Measurements from ENCODE around the gene DOK4.

Gene DOK4

DNA sequence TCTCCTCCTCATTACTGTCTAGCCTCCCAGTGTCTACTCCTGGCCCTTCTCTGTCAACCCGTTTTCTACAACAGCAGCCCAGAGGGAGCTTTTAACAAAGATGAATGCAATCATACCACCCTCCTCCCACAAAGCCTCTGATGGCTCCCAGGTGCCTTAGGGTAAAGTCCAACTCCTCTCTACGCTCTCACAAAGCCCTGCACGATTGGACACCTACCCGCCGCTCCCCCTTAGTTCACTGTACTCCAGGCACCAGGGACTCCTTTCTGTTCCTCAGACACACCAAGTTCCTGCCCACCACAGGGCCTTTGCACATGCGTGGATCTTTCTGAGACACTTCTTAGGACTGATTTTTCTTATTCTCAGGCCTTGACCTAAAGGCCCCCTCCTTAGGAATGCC, 32.6 kb upstream of the DOK4 start:
- no peak for DNase-seq

- DNase-seq = no peak
These were observed 32.2 kb upstream of the DOK4 start for GRCh38 chr16:57518520-57518919.

- DNase-seq = no peak
These were observed 31.4 kb upstream of the DOK4 start for GRCh38 chr16:57517397-57518367.

DNA sequence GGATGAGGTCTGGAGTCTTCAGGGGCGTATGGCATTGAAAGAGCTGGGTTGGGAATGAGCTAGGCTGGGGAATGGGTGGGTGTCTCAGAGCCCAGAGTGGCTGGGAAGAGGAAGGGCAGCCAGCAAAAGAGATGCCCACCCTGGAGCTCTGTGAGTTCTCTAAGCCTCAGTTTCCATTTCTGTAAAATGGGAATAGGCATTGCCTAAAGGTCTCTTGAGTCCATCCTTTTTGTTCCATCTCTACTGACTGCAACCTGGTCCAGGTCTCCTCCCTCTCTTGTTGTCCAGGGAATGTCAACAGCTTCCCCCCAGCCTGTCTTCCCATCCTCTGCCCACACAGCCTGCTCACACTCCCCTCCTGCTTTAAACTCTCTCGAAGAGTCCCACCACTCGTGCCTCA, 30.5 kb upstream of the DOK4 start:
- no peak for DNase-seq

DNA sequence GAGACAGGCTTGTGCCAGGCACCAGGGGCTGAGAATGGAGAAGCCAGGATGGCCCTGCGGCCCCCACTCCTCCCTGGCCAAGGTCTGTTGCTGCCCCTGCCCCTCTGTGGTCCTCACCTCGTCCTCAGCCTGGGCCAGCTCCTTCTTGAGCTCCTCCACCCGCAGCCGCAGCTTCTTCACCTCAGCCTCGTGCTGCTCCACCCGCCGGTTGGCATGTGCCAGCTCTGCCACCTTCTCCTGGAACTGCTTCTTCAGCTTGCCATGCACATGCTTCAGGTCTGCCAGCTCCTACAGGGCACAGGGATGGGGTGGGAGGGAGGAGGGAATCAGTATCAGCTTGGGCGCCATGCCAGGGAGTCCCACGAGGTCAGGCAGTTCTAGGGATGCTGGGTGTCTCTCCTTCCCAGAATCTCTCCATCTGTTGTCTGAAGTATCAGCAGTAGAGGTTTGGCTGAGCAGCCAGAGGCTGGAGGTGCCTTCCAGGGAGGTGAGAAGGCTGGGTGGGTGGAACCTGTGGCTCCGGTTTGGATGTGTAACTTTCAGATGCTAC, 30.0 kb upstream of the DOK4 start:
- DNase-seq = no peak

- no peak for DNase-seq
These were observed 28.7 kb upstream of the DOK4 start for GRCh38 chr16:57514791-57515600.

DNA sequence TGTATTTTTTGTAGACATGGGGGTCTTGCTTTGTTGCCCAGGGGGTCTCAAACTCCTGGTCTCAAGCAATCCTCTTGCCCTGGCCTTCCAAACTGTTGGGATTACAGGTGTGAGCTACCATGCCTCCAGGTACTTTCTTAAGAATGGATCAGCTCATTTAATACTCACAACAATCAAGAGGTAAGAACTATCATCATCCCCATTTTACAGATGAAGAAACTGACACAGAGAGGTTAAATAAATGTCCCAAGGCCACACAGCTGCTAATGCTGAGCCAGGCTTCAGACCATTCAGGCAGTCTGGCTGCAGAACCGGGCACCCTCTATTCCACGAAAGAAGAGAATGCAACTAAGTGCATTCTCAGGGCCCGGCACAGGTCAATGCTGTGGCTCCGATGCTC, 28.1 kb upstream of the DOK4 start:
- no peak for DNase-seq

- DNase-seq = no peak
These were observed 27.2 kb upstream of the DOK4 start for GRCh38 chr16:57513371-57514102.

DNA sequence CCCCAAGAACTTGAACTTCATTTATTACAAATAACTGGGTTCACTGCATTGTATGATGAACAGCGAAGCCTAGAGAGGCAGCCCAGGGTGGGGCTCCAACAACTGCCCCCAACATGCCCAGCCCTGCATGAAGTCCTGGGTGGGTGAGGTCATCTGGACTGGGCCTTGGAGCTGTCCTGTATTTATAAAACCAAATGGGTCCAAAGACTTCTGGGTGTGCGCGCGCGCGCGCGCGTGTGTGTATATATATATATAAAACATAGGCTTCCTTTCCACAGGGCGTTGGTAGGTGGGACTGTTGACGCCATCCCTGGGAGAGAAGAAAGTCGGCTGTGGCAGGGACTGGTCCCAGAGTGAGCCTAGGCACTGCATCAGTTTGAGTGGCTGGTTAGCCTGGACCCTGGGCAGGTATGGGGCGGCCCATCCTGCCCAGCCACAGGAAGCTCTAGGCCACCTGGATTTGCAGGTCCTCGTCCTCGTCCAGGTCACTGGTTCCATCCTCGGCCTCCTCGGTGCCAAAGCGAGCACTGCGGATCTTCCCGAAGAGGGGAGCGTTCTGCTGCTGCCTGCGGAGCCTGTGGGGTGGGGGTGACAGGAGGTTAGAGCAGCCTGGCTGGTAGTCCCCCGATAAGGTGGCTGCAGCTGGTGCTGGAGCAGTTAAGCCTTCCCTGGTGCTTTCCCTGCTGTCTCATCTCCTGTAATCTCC, 26.2 kb upstream of the DOK4 start:
- no peak for DNase-seq

GRCh38 chr16:57510016-57510871, 24.0 kb upstream of the DOK4 start:
- DNase-seq = no peak

DNA sequence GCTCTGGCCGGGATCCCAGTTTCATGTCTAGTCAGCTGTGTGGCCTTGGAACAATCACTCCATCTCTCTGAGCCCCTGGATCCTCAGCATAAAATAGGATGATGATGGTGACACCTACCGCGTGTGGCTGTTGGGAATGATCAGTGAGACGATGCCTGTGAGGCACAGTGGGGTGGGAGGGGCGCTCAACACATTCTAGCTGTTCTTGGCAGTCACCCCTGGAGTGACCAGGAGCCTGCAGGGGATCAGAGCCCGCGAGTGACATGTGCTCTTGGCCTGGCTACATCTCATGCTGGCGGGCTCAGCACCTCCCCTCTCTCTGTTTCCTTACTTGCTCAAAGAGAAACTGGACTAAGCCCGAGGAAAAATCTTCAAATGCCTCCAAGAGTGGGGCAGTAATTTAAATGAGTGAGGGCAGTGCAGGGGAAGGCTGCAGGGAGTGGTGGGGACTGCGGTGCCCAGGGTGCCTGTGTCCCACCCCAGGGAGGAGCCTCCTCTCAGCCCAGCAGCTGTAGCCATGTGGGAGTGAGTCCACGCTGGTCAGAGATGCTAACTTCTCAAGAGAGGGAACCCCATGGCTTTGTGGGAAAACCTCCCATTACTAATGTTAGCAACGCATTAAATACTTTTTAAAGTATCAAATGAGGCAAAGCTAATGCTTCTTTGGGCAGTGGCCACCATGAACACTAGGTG, 23.1 kb upstream of the DOK4 start:
- no peak for DNase-seq

DNA sequence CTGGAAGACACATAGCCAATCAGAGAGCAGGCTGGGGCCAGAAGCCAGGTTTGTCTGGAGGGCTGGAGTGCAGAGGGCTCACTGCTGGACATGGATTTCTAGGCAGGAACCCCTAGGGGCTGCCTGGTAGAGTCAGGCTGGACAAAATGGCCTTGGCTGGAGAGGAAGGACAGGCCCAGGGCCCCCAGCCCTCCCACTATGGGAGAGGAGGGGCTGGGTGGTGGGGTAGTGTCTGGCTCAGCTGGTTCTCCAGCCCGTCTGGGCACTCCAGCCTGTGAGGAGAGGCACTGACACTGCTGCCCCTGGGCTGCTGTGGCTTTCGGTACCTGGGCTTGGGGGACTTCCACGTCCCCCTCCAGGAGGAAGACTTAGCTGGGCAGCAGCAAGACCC, 21.7 kb upstream of the DOK4 start:
- DNase-seq = no peak

GRCh38 chr16:57507136-57508034, 21.1 kb upstream of the DOK4 start:
- DNase-seq = no peak

GRCh38 chr16:57505169-57505568, 18.9 kb upstream of the DOK4 start:
- DNase-seq = no peak

DNA sequence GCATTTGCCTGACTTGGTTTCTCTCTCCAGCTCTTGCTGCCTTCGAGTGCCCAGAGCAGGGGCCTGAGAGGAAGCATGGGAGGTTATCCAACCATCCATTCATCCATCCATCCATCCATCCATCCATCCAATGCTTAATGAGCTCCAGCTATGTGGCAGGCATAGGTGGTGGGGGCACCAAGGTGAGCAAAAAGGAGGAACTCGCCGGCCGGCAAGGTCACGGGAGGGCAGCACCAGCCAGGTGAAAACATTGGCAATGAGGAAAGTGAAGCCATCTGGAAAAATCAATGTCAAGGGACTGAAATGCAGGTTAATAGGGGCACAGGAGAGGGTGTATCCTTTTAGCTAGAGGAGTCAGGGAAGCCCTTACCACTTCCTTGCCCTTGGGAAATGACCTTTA, 18.2 kb upstream of the DOK4 start:
- no peak for DNase-seq

GRCh38 chr16:57504001-57504400, 17.7 kb upstream of the DOK4 start:
- DNase-seq = no peak

DNA sequence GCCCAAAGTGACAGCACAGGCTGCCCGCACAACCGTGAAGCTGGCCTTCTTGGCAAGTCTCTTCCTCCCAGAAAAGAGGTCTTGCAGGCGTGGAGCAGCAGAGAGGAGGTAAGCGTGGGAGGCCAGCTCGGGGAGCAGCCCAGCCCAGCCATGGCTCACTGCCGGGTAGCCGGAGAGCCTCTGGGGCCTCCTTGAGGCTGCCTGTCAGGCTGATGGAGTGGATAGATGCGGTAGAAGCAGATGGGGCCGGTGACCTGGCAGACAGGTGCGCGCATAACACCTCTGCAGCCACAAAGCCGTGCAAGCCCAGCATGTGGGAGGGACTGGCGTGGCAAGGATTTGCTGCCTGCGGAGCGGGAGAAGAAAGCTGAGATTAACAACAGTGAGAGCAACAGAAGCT, 17.1 kb upstream of the DOK4 start:
- no peak for DNase-seq

GRCh38 chr16:57502048-57502775, 15.9 kb upstream of the DOK4 start:
- DNase-seq = no peak

GRCh38 chr16:57501492-57501891, 15.2 kb upstream of the DOK4 start:
- no peak for DNase-seq

Data from inflammatory macrophage treated with lipopolysaccharide for 4 hours (primary cell).